ENCODE results near the gene NPR2.

Gene NPR2

GRCh38 chr9:35801328-35802128 lies 10.1 kb downstream of the NPR2 start:
- DNase-seq = no peak

GRCh38 chr9:35806101-35806500 lies 14.7 kb downstream of the NPR2 start:
- DNase-seq = no peak

DNA sequence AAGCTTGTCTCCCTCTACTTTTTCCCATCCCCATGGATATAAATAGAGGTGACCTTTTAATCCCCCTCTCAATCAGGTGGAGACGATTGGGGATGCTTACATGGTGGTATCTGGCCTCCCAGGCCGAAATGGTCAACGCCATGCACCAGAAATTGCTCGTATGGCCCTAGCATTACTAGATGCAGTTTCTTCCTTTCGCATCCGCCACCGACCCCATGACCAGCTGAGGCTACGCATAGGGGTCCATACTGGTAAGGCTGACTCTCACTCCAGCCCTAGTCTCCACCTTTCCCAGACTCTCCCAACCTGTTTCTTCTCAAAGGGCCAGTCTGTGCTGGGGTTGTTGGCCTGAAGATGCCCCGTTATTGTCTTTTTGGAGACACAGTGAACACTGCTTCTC lies 17.0 kb downstream of the NPR2 start:
- no peak for DNase-seq

DNA sequence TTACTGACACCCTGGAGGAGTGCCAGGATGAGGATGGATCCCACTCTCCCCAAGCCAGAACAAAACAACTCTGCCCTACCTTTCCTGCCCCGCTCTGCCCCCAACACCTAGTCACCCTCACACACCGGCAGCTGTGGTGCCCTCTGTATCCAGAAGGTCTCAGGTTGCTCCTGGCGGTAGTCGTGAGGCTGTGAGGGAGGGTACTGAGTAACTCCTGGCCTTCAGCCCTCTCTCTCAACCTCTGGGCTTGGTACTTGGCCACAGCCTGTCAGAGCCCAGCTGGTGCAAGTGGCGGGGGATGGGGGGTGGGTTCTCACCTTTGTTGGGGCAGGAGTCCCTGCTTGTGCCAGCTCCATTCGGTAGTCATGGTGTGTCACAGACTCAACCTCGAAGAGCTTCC lies 18.7 kb downstream of the NPR2 start:
- DNase-seq = no peak

- DNase-seq = no peak
These were observed 20.1 kb downstream of the NPR2 start for GRCh38 chr9:35811381-35812024.

DNA sequence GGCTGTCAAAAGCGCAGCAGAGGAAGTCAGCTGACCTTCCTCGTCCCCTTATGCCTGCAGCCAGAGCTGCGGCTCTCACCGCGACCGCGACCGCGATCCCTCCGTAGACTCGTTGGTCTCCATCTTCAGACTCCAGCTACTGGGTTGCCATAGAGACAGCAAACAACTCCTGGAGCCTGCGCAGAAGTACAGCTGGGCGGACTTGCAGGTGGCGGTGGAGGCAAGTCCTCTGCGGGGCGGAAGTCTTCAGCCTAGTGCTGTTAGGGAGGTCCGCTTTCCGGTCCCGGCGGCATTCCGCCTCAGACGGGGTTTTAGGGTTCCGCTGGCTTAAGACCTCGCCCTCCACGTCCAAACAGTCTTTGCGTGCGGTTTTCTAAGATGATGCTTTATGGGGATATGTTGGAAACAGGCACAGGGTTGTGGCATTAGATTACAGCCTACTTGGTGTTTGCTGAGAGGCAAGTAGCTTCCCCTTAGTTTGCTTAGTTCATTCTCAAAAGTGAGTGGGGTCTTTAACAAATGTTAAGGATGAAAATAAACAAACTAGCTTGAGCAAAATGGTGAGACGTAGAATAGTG lies 20.7 kb downstream of the NPR2 start, which contains the start of gene SPAG8:
TSS of gene SPAG8 (minus strand) at position 238 of the 578 bp plus-strand sequence. CDS start at position 123, 115 bp downstream.
- DNase-seq = peak; percentile 94

GRCh38 chr9:35813434-35814105 lies 22.2 kb downstream of the NPR2 start:
- DNase-seq = no peak

DNA sequence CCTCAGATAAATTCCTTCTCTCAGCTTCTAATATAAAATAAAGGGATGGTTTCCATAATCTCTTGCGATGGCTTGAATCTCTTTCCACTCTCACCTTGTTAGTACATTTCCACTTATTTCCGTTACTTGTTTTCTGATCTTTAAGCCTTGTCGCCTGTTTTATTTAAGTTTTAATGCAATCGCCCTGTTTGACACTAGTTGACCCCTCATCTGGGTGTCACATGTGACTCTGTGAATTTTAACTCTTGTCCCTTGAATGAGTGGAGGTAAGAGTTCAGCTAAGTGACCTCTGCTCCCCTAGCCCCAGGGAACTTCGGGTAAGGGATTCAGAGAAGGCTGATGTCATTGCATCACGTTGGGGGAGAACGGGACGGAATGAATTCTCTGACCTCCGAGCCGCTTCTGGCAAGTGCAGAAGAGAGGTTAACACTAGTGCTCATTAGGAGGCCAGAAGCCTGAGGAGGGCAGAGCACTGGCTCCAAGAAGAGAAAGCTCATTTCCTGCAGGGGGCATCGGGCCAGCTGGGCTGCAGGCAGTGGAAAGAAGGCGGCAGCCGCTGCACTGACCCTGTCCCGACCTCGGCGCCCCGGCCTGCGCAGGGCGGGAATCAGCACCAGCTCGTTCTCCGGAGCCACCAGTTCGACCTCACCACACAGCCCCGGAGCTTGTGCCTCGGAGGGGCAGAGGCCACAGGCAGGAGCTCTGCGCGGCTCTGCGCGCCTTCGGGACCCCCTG lies 22.9 kb downstream of the NPR2 start:
- peak; percentile 19 for DNase-seq

DNA sequence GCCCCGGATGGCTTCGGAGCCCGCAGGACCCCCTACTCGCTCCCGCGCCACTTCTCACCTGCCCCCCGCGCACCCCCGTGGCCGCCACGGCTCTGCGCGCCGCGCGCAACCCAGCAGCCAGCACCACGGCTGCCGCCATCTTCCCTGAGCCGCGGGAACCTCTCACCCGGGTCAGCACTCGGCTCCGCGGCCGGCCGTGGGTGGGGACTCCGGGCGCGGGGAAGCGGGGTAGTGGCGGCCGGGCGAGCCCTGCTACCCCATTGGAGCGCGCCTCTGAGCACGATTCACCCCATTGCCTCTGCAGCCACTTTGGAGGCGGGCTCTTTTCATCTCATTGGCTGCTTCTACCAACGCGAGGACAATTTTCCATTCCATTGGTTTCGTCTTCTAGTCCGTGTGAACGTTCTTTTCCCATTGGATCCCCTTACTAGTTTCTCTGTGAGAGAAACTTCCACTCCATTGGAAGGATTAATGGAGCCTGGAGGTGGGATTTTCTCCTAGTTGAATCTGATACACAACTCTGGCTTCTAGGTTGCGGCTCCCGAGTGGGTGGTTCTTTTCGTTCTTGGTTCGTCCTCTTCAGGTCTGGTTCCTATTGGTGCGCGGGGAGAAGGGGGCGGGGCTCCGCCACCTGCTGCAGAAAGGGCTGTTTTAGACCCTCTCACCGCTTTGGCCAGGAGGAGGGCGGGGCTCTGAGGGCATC lies 23.6 kb downstream of the NPR2 start, which contains the start of gene HINT2:
TSS of gene HINT2 (minus strand) at position 202 of the 703 bp plus-strand sequence. CDS start at position 139, 63 bp downstream.
- peak; percentile 97 for DNase-seq

GRCh38 chr9:35816708-35817107 lies 25.3 kb downstream of the NPR2 start:
- DNase-seq = no peak

GRCh38 chr9:35818341-35818740 lies 26.9 kb downstream of the NPR2 start:
- DNase-seq = no peak

DNA sequence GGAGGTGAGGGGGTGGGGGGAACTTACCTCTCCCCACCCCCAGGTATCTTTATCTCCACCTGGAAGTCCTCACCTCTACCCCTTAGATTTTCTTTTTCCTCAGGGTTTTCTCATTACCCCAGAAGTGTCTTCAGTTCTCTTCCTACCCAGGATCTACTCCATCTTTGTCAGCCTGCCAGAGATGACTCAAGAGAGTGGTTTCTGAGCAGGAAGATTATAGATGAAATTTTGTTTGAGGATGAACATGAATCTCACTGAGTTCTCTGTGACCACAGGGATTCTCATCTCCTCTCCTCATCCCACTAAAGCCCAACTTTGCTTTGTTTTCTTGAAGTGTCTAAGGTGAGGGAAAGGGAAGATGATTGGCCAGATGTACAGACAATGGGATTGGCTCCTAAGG lies 28.7 kb downstream of the NPR2 start:
- no peak for DNase-seq

DNA sequence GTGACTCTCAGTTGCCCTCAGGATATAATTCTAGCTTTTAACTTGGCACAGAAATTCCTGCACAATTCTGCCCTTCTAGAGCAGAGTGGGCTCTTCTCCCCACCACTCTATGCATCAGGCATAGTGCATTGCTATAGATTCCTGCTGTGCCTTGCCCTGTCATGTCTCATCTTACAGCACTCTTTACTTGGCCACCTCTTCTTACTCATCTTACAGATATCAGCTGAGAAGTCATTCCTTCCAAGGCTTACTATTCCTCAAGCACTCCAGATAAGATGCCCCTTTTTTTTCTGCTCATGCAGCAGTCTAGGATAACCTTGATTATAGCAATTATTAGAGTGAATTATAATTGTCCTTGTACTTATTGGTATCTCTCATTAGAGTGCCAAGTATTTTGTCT lies 31.5 kb downstream of the NPR2 start:
- no peak for DNase-seq

DNA sequence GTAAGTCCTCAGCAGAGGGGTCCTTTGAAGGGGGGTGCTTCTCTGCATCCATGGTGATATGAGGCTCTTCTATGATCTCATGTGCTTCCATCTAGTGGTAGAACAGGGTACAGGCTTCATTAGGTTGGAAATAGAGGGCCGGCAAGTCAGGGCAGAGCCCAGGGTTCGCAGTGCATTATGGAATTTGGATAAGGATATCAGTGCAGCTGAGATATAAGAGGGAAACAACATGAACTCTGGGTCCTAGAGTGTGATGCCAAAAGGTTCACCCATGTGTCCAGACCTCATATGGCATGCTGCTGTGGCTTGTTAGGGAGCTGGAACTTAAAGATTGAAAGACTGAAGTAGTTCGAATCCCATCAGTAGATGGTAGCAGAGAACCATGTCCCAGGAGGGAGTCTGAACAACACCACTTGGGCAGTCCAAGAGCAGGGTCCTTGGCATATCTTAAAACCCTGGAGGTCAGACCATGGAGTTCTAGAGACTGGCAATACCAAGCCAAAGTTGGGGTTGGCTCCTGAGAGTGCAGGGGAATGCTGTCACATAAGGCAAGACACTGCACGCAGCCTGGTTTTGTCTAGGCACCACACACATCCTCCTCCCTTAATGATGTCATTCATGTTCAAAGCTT lies 34.8 kb downstream of the NPR2 start:
- DNase-seq = peak; percentile 46

- DNase-seq = no peak
These were observed 36.1 kb downstream of the NPR2 start for GRCh38 chr9:35827486-35827885.

DNA sequence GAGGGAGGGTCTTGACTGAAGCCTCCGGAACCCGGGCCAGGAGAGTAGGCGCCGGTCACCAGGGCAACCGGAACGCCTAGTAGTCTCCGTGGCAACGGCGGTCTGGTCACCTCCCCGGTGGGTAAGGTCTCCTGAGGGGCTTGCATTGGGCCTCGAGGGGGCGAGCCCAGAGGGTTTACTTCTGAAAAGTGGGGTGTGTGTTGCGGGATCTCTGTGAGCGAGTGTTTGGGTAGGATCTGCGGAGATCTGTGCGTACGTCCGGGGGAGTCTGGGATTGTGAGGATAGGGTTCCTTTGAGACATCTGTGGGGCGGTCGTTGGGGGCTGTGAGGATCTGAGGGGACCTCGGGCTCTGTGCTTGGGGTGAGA lies 37.3 kb downstream of the NPR2 start, which contains the start of gene FAM221B:
TSS of gene FAM221B (minus strand) at position 17 of the 368 bp plus-strand sequence. CDS start 2,571 bp downstream, outside the sequence.
- no peak for DNase-seq

GRCh38 chr9:35829084-35829763 lies 37.8 kb downstream of the NPR2 start, which contains the start of gene TMEM8B:
Gene TMEM8B, plus strand, starts transcription at chr9:35829228. Its CDS starts 220 bp downstream, at chr9:35829448.
- DNase-seq = peak; percentile 82

- DNase-seq = no peak
These were observed 38.3 kb downstream of the NPR2 start for GRCh38 chr9:35829764-35830096.

- no peak for DNase-seq
These were observed 39.6 kb downstream of the NPR2 start for GRCh38 chr9:35831040-35831439.

- DNase-seq = no peak
These were observed 41.4 kb downstream of the NPR2 start for GRCh38 chr9:35832814-35833213.

All from DMS153 (cell line).